Effector memory CD4-positive, alpha-beta T cell (primary cell): ENCODE results near the gene SHISA6.

Experiments used
- DNase-seq, 3 donors: peaks; one replicate each; pipeline ENCODE4 v3.0.0-alpha.2; 2020
- H3K27ac ChIP-seq: 2 replicates; pipeline ENCODE4 v1.7.0; 2013; ENCODE audit warnings: mild to moderate bottlenecking, low read length, moderate library complexity; ENCODE audit not compliant: insufficient read depth, poor library complexity, severe bottlenecking
- H3K27me3 ChIP-seq: replicated peaks from 2 replicates; pipeline ENCODE4 v1.7.0; 2013; ENCODE audit warnings: mild to moderate bottlenecking, low read length; ENCODE audit not compliant: insufficient read depth, control insufficient read depth, poor library complexity, severe bottlenecking
- H3K36me3 ChIP-seq: 2 replicates; pipeline ENCODE4 v1.7.0; 2013; ENCODE audit warnings: mild to moderate bottlenecking, low read length, moderate library complexity; ENCODE audit not compliant: control insufficient read depth, insufficient read depth
- H3K4me1 ChIP-seq: 2 replicates; pipeline ENCODE4 v1.7.0; 2013; ENCODE audit warnings: low read length, mild to moderate bottlenecking; ENCODE audit not compliant: control insufficient read depth, insufficient read depth, poor library complexity, severe bottlenecking
- H3K4me3 ChIP-seq: 2 replicates; pipeline ENCODE4 v1.7.0; 2013; ENCODE audit warnings: low read length, low read depth, mild to moderate bottlenecking; ENCODE audit not compliant: insufficient read depth, poor library complexity, severe bottlenecking
- H3K9me3 ChIP-seq: 2 replicates; pipeline ENCODE4 v1.7.0; 2013; ENCODE audit warnings: mild to moderate bottlenecking, low read length, moderate library complexity; ENCODE audit not compliant: control insufficient read depth

The SHISA6 gene

GRCh38 chr17:11458279-11458678 lies 217.3 kb downstream of the SHISA6 start:
- H3K4me1 ChIP-seq = no peaks in the 10 kb centered on the region
- H3K9me3 ChIP-seq = no peaks in the 10 kb centered on the region
- H3K4me3 ChIP-seq = no peak overlapping the region
- DNase-seq = no peak
- no peaks in the 10 kb centered on the region for H3K36me3 ChIP-seq
- no peak overlapping the region for H3K27ac ChIP-seq
- H3K27me3 ChIP-seq = no peaks in the 10 kb centered on the region

- no peak overlapping the region for H3K27ac ChIP-seq
- H3K36me3 ChIP-seq = no peaks in the 10 kb centered on the region
- H3K4me3 ChIP-seq = no peak overlapping the region
- no peak for DNase-seq
- no peaks in the 10 kb centered on the region for H3K4me1 ChIP-seq
- H3K27me3 ChIP-seq = no peaks in the 10 kb centered on the region
- no peaks in the 10 kb centered on the region for H3K9me3 ChIP-seq
Observed at GRCh38 chr17:11459861-11460331, 218.9 kb downstream of the SHISA6 start.

GRCh38 chr17:11461993-11462548 lies 221.1 kb downstream of the SHISA6 start:
- no peaks in the 10 kb centered on the region for H3K27me3 ChIP-seq

GRCh38 chr17:11467639-11468038 lies 226.6 kb downstream of the SHISA6 start:
- DNase-seq = no peak
- Histone ChIP-seq H3K36me3 (no peaks in the 10 kb centered on the region), H3K4me3 (no peak overlapping the region), H3K27me3 (no peaks in the 10 kb centered on the region), H3K4me1 (no peaks in the 10 kb centered on the region), H3K27ac (no peak overlapping the region), H3K9me3 (no peaks in the 10 kb centered on the region)

More at GRCh38 chr17:11461993-11462548, 221.1 kb downstream of the SHISA6 start:
- H3K27ac ChIP-seq = no peak overlapping the region
- H3K36me3 ChIP-seq = no peaks in the 10 kb centered on the region
- no peaks in the 10 kb centered on the region for H3K4me1 ChIP-seq
- no peaks in the 10 kb centered on the region for H3K9me3 ChIP-seq
- H3K4me3 ChIP-seq = no peak overlapping the region
- no peak for DNase-seq

- no peak for DNase-seq
- Histone ChIP-seq H3K9me3 (no peaks in the 10 kb centered on the region), H3K27ac (no peak overlapping the region), H3K36me3 (no peaks in the 10 kb centered on the region), H3K4me1 (no peaks in the 10 kb centered on the region), H3K27me3 (no peaks in the 10 kb centered on the region), H3K4me3 (no peak overlapping the region)
Observed at GRCh38 chr17:11485336-11486100, 244.5 kb downstream of the SHISA6 start.

GRCh38 chr17:11486101-11486867 lies 245.3 kb downstream of the SHISA6 start:
- H3K9me3 ChIP-seq = no peaks in the 10 kb centered on the region
- no peak for DNase-seq
- H3K27me3 ChIP-seq = no peaks in the 10 kb centered on the region
- H3K27ac ChIP-seq = no peak overlapping the region
- H3K4me3 ChIP-seq = no peak overlapping the region
- H3K36me3 ChIP-seq = no peaks in the 10 kb centered on the region
- H3K4me1 ChIP-seq = no peaks in the 10 kb centered on the region

- Histone ChIP-seq H3K9me3 (no peaks in the 10 kb centered on the region), H3K4me3 (no peak overlapping the region), H3K27ac (no peak overlapping the region), H3K36me3 (no peaks in the 10 kb centered on the region), H3K27me3 (no peaks in the 10 kb centered on the region), H3K4me1 (no peaks in the 10 kb centered on the region)
- no peak for DNase-seq
Observed at GRCh38 chr17:11486868-11487310, 245.9 kb downstream of the SHISA6 start.

- Histone ChIP-seq H3K27me3 (no peaks in the 10 kb centered on the region), H3K36me3 (no peaks in the 10 kb centered on the region), H3K4me3 (no peak overlapping the region), H3K9me3 (no peaks in the 10 kb centered on the region), H3K27ac (no peak overlapping the region), H3K4me1 (no peaks in the 10 kb centered on the region)
- DNase-seq = no peak
Observed at GRCh38 chr17:11487469-11487868, 246.5 kb downstream of the SHISA6 start.

GRCh38 chr17:11488407-11488806 lies 247.4 kb downstream of the SHISA6 start:
- no peak overlapping the region for H3K27ac ChIP-seq

More at GRCh38 chr17:11488407-11488806, 247.4 kb downstream of the SHISA6 start:
- Histone ChIP-seq H3K4me1 (no peaks in the 10 kb centered on the region), H3K36me3 (no peaks in the 10 kb centered on the region), H3K27me3 (no peaks in the 10 kb centered on the region), H3K9me3 (no peaks in the 10 kb centered on the region), H3K4me3 (no peak overlapping the region)
- DNase-seq = no peak
